ENCODE results near the gene FICD.

- no peak for TF ChIP-seq POLR2A (IDR thresholded peaks at IDR 0.05)
- TF ChIP-seq, protein P1, sequence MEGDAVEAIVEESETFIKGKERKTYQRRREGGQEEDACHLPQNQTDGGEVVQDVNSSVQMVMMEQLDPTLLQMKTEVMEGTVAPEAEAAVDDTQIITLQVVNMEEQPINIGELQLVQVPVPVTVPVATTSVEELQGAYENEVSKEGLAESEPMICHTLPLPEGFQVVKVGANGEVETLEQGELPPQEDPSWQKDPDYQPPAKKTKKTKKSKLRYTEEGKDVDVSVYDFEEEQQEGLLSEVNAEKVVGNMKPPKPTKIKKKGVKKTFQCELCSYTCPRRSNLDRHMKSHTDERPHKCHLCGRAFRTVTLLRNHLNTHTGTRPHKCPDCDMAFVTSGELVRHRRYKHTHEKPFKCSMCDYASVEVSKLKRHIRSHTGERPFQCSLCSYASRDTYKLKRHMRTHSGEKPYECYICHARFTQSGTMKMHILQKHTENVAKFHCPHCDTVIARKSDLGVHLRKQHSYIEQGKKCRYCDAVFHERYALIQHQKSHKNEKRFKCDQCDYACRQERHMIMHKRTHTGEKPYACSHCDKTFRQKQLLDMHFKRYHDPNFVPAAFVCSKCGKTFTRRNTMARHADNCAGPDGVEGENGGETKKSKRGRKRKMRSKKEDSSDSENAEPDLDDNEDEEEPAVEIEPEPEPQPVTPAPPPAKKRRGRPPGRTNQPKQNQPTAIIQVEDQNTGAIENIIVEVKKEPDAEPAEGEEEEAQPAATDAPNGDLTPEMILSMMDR (IDR thresholded peaks at IDR 0.05), result no peak
Measured at GRCh38 chr12:108523365-108523764, 8.3 kb downstream of the FICD start.
